Chondrocyte (in vitro differentiated cells): Measurements from ENCODE around the gene POU4F2. TPM values are rescaled to one million over a fixed set of nuclear protein-coding genes. Genes with fewer than 3 reads are reported as not detected.
A peak's percentile ranks its signal among the peaks of the same experiment; 100 is the strongest.
"Not testable (repeated sequence)": the region's sequence is repeated elsewhere in the genome, so short reads cannot be mapped to it uniquely, and the experiment has no call there.

ENCODE experiments used
- DNase-seq: peaks from one replicate; pipeline ENCODE4 v3.0.0; 2021; ENCODE audit warnings: mixed read lengths, low spot score
- H3K27ac Mint-ChIP-seq: one replicate; pipeline ENCODE4 v1.8.0; 2021; ENCODE audit warnings: mild to moderate bottlenecking, moderate library complexity, mixed read lengths; ENCODE audit not compliant: unreplicated experiment
- H3K27me3 Mint-ChIP-seq: 2 replicates; pipeline ENCODE4 v1.8.0; 2021; ENCODE audit warnings: low read depth, mixed read lengths
- H3K36me3 Mint-ChIP-seq: 2 replicates; pipeline ENCODE4 v1.8.0; 2021; ENCODE audit warnings: low read depth, mixed read lengths
- H3K4me1 Mint-ChIP-seq: 2 replicates; pipeline ENCODE4 v1.8.0; 2021; ENCODE audit warnings: low read depth, mild to moderate bottlenecking, mixed read lengths
- H3K4me3 Mint-ChIP-seq: one replicate; pipeline ENCODE4 v1.8.0; 2021; ENCODE audit warnings: mild to moderate bottlenecking, moderate library complexity, mixed read lengths; ENCODE audit not compliant: unreplicated experiment
- H3K9me3 Mint-ChIP-seq: 2 replicates; pipeline ENCODE4 v1.8.0; 2021; ENCODE audit warnings: low read depth, mixed read lengths
- total RNA-seq: library from RNA; stranded (reverse); gene quantifications from 3 replicates; pipeline ENCODE4 v1.2.1, GENCODE V29; 2021
- TF ChIP-seq, protein P1 (sequence below): fragments of 200-600 bp; sonication (generic); IDR thresholded peaks from 2 replicates; pipeline ENCODE4 v1.5.0; 2021; ENCODE audit warnings: antibody characterized with exemption, mild to moderate bottlenecking, moderate library complexity

POU4F2 gene
- total RNA-seq, 1 donor from 2014 or later = not detected

DNA sequence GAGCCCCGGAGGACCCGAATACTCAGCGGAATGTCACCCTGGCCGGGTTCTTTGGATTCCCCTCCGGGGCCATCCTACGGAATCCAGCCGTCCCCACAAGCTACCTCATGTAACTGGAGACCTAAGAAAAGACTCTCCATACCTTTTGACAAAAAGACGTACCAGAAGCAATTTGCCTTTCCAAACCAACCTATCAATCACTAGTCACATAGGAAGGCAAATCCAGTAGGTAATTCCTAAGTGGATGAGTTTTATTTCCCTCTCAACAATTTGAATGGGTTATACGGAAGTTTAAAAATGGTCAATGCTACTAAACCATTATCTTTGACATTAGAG is 16.8 kb downstream of the POU4F2 start:
- H3K27ac Mint-ChIP-seq = no peak overlapping the region
- peak overlapping the region; percentile 64 for H3K4me3 Mint-ChIP-seq

DNA sequence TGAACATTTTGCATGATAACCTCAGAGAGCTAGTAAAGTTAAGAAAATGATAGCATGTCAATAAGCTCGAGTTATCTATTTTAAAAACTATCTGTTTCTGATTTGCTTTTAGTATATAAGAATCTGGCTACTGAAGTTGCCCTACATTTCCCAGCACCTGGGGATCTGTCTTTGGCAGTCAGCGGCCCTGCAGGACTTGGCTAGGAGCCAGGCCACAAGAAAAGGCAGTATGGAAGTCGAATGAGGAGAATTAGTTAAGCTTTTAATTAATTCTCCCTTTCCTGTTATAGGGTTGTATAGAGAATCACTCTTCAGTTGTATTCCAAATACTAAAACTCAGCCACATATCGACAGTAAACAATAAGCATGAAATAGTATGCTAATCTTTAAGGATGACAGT is 22.7 kb downstream of the POU4F2 start:
- no peaks in the 10 kb centered on the region for H3K4me1 Mint-ChIP-seq
- H3K9me3 Mint-ChIP-seq = peaks cover 9% of the 10 kb centered on the region
- H3K36me3 Mint-ChIP-seq = peaks cover 2% of the 10 kb centered on the region
- H3K27me3 Mint-ChIP-seq = peaks cover 27% of the 10 kb centered on the region
- no peak overlapping the region for H3K27ac Mint-ChIP-seq
- no peak overlapping the region for H3K4me3 Mint-ChIP-seq
- no peak for DNase-seq
- TF ChIP-seq, protein P1, sequence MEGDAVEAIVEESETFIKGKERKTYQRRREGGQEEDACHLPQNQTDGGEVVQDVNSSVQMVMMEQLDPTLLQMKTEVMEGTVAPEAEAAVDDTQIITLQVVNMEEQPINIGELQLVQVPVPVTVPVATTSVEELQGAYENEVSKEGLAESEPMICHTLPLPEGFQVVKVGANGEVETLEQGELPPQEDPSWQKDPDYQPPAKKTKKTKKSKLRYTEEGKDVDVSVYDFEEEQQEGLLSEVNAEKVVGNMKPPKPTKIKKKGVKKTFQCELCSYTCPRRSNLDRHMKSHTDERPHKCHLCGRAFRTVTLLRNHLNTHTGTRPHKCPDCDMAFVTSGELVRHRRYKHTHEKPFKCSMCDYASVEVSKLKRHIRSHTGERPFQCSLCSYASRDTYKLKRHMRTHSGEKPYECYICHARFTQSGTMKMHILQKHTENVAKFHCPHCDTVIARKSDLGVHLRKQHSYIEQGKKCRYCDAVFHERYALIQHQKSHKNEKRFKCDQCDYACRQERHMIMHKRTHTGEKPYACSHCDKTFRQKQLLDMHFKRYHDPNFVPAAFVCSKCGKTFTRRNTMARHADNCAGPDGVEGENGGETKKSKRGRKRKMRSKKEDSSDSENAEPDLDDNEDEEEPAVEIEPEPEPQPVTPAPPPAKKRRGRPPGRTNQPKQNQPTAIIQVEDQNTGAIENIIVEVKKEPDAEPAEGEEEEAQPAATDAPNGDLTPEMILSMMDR = no peak

More for the DNA sequence above, 16.8 kb downstream of the POU4F2 start:
- Mint-ChIP-seq H3K4me1 (peaks cover 10% of the 10 kb centered on the region), H3K9me3 (no peaks in the 10 kb centered on the region), H3K27me3 (peaks cover 60% of the 10 kb centered on the region), H3K36me3 (peaks cover 3% of the 10 kb centered on the region)
- no peak for DNase-seq
- TF ChIP-seq, protein P1 = no peak

DNA sequence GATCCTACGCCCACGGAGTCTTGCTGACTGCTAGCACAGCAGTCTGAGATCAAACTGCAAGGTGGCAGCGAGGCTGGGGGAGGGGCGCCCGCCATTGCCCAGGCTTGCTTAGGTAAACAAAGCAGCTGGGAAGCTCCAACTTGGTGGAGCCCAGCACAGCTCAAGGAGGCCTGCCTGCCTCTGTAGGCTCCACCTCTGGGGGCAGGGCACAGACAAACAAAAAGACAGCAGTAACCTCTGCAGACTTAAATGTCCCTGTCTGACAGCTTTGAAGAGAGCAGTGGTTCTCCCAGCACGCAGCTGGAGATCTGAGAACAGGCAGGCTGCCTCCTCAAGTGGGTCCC is 25.2 kb downstream of the POU4F2 start:
- not testable (repeated sequence) for H3K4me1 Mint-ChIP-seq, H3K27ac Mint-ChIP-seq, H3K4me3 Mint-ChIP-seq, H3K9me3 Mint-ChIP-seq, H3K36me3 Mint-ChIP-seq, DNase-seq
- peaks cover 21% of the 10 kb centered on the region for H3K27me3 Mint-ChIP-seq

DNA sequence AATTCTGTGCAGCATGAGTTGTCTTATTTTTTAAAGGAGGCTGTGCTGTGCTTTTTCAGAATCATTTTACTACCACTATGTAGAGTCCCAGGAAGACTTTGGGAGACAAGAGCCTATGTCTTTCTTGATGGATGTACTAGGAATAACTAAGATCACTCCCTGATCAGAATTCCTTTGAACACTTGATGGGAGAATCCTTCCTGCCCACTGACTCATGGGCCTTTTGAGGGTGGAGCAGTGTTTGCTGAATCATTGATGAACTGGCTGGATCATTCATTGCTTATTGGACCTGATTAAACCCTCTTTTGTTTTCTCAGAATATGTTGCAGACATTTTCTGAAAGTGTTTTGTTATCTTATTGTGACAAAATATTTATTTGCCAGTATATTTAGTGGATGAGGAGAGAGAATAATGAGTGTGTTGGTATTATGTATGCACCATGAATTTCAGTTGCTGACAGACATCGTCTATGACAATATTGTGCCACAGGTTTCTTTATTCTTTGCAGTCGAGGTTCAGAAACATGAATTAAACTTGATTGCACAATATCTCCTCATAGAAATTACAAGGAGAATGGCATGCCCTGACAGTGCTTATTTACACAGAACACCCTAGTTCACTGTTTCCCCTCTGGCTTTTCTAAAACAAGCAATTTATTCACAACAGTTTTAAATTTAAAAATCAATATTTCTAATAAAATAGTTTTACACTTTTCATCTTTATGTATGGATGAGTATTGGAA is 36.3 kb downstream of the POU4F2 start:
- Mint-ChIP-seq H3K4me3 (no peak overlapping the region), H3K27me3 (peaks cover 15% of the 10 kb centered on the region), H3K36me3 (no peaks in the 10 kb centered on the region), H3K9me3 (peaks cover 16% of the 10 kb centered on the region), H3K4me1 (no peaks in the 10 kb centered on the region), H3K27ac (no peak overlapping the region)
- no peak for DNase-seq
- TF ChIP-seq, protein P1 = no peak

Other genes with a start within 250 kb of the POU4F2 start
- gene SLC10A7, start 117.0 kb upstream of the POU4F2 start, total RNA-seq = 7.6 to 19.6 TPM (median 13.6 TPM) in 3 replicates